HEK293 (cell line): ENCODE results near the gene GMDS.

Experiments
- CTCF ChIA-PET: fragments of 350-600 bp; formaldehyde crosslinking; extraction: SDS; loops from one replicate; lab custom pipeline; 2021; ENCODE audit warnings: antibody characterized with exemption; lab: Yijun Ruan, JAX
- POLR2A ChIA-PET: fragments of 300-600 bp; formaldehyde crosslinking; extraction: SDS; loops from one replicate; lab custom pipeline; 2020; ENCODE audit warnings: antibody characterized with exemption, inconsistent platforms; lab: Yijun Ruan, JAX
- H3K27ac ChIP-seq: fragments of 200-500 bp; sonication (Bioruptor generic); 2 replicates; pipeline ENCODE4 v1.5.1; 2014; ENCODE audit warnings: low read depth, low read length, control low read depth, inconsistent platforms; ENCODE audit errors: extremely low read depth
- H3K36me3 ChIP-seq, 2 experiments: fragments of 200-500 bp in 1 of 2; sonication (Bioruptor generic) in 1 of 2; 1 replicate in 1 of 2; 2 replicates in 1 of 2; pipeline ENCODE4 v1.5.1; 2014 to 2017; ENCODE audit warnings: inconsistent platforms in 2 of 2, low read length in 2 of 2; ENCODE audit not compliant: control insufficient read depth in 2 of 2, insufficient read depth in 1 of 2
- H3K4me1 ChIP-seq: fragments of 200-500 bp; sonication (Bioruptor generic); 2 replicates; pipeline ENCODE4 v1.5.1; 2014; ENCODE audit warnings: mild to moderate bottlenecking, low read length, inconsistent platforms; ENCODE audit not compliant: control insufficient read depth, insufficient read depth
- H3K4me3 ChIP-seq: 2 replicates; pipeline ENCODE4 v1.5.1; 2011; ENCODE audit warnings: low read depth, mild to moderate bottlenecking, control low read depth, low read length, moderate library complexity
- H3K9me3 ChIP-seq: fragments of 200-500 bp; sonication (Bioruptor generic); 2 replicates; pipeline ENCODE4 v1.5.1; 2014; ENCODE audit warnings: low read depth, low read length, inconsistent platforms; ENCODE audit not compliant: control insufficient read depth, insufficient read depth
- PRDM2 ChIP-seq: fragments of 450-650 bp; formaldehyde crosslinking; IDR thresholded peaks from 2 replicates; pipeline ENCODE4 v1.5.1; 2016; ENCODE audit warnings: missing biosample characterization, missing genetic modification characterization, borderline replicate concordance
- ZFP41 ChIP-seq: fragments of 450-650 bp; formaldehyde crosslinking; IDR thresholded peaks from 2 replicates; pipeline ENCODE4 v1.5.1; 2016; ENCODE audit warnings: missing biosample characterization, missing genetic modification characterization, borderline replicate concordance
- ZNF174 ChIP-seq: fragments of 450-650 bp; formaldehyde crosslinking; IDR thresholded peaks from 2 replicates; pipeline ENCODE4 v1.5.0; 2017; ENCODE audit warnings: missing biosample characterization, mild to moderate bottlenecking, missing genetic modification characterization
- ZNF26 ChIP-seq: fragments of 450-650 bp; formaldehyde crosslinking; IDR thresholded peaks from 2 replicates; pipeline ENCODE4 v1.5.1; 2016; ENCODE audit warnings: missing biosample characterization, missing genetic modification characterization
- ZNF324 ChIP-seq: fragments of 450-650 bp; formaldehyde crosslinking; IDR thresholded peaks from 2 replicates; pipeline ENCODE4 v1.5.1; 2016; ENCODE audit warnings: missing biosample characterization, missing genetic modification characterization
- ZNF394 ChIP-seq: fragments of 450-650 bp; formaldehyde crosslinking; IDR thresholded peaks from 2 replicates; pipeline ENCODE4 v1.5.1; 2016; ENCODE audit warnings: missing biosample characterization, missing genetic modification characterization, mild to moderate bottlenecking, moderate library complexity, borderline replicate concordance
- ZNF530 ChIP-seq: fragments of 450-650 bp; formaldehyde crosslinking; IDR thresholded peaks from 2 replicates; pipeline ENCODE4 v1.5.1; 2016; ENCODE audit warnings: low read depth, missing biosample characterization, missing genetic modification characterization
- ZNF544 ChIP-seq: fragments of 450-650 bp; formaldehyde crosslinking; IDR thresholded peaks from 2 replicates; pipeline ENCODE4 v1.5.0; 2017; ENCODE audit warnings: missing biosample characterization, missing genetic modification characterization
- ZNF571 ChIP-seq: fragments of 450-650 bp; formaldehyde crosslinking; IDR thresholded peaks from 2 replicates; pipeline ENCODE4 v1.5.0; 2017; ENCODE audit warnings: missing biosample characterization, missing genetic modification characterization
- ZNF629 ChIP-seq: fragments of 450-650 bp; formaldehyde crosslinking; IDR thresholded peaks from 2 replicates; pipeline ENCODE4 v1.5.1; 2017; ENCODE audit warnings: missing biosample characterization, missing genetic modification characterization
- ZNF664 ChIP-seq: fragments of 450-650 bp; formaldehyde crosslinking; IDR thresholded peaks from 2 replicates; pipeline ENCODE4 v1.5.1; 2016; ENCODE audit warnings: missing biosample characterization, missing genetic modification characterization
- ZNF768 ChIP-seq: fragments of 450-650 bp; formaldehyde crosslinking; IDR thresholded peaks from 2 replicates; pipeline ENCODE4 v1.5.1; 2018; ENCODE audit warnings: missing biosample characterization, mild to moderate bottlenecking, missing genetic modification characterization
- ZNF837 ChIP-seq: fragments of 450-650 bp; formaldehyde crosslinking; IDR thresholded peaks from 2 replicates; pipeline ENCODE4 v1.5.1; 2016; ENCODE audit warnings: missing biosample characterization, missing genetic modification characterization
- TF ChIP-seq, protein P1 (sequence below): fragments of 450-650 bp; formaldehyde crosslinking; IDR thresholded peaks from 2 replicates; pipeline ENCODE4 v1.5.1; 2016; ENCODE audit warnings: missing biosample characterization, missing genetic modification characterization
- TF ChIP-seq, protein P2 (sequence below): fragments of 450-650 bp; formaldehyde crosslinking; IDR thresholded peaks from 2 replicates; pipeline ENCODE4 v1.5.1; 2016; ENCODE audit warnings: missing biosample characterization, missing genetic modification characterization
- TF ChIP-seq, protein P3 (sequence below): fragments of 450-650 bp; formaldehyde crosslinking; IDR thresholded peaks from 2 replicates; pipeline ENCODE4 v1.5.1; 2017; ENCODE audit warnings: missing biosample characterization, missing genetic modification characterization

The GMDS gene

GRCh38 chr6:1758076-1758679 lies 487.2 kb downstream of the GMDS start (continued):
- TF ChIP-seq, protein P1, sequence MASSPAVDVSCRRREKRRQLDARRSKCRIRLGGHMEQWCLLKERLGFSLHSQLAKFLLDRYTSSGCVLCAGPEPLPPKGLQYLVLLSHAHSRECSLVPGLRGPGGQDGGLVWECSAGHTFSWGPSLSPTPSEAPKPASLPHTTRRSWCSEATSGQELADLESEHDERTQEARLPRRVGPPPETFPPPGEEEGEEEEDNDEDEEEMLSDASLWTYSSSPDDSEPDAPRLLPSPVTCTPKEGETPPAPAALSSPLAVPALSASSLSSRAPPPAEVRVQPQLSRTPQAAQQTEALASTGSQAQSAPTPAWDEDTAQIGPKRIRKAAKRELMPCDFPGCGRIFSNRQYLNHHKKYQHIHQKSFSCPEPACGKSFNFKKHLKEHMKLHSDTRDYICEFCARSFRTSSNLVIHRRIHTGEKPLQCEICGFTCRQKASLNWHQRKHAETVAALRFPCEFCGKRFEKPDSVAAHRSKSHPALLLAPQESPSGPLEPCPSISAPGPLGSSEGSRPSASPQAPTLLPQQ (tag by site-specific recombination): peak; percentile 40; the same call in 1 of the 2 replicates
- TF ChIP-seq ZNF629 (tag by site-specific recombination): peak; percentile 64

- no peak for TF ChIP-seq ZNF530 (tag by site-specific recombination)
- no peak for TF ChIP-seq ZNF324 (tag by site-specific recombination)
- TF ChIP-seq ZNF768: no peak
- TF ChIP-seq, protein P2, sequence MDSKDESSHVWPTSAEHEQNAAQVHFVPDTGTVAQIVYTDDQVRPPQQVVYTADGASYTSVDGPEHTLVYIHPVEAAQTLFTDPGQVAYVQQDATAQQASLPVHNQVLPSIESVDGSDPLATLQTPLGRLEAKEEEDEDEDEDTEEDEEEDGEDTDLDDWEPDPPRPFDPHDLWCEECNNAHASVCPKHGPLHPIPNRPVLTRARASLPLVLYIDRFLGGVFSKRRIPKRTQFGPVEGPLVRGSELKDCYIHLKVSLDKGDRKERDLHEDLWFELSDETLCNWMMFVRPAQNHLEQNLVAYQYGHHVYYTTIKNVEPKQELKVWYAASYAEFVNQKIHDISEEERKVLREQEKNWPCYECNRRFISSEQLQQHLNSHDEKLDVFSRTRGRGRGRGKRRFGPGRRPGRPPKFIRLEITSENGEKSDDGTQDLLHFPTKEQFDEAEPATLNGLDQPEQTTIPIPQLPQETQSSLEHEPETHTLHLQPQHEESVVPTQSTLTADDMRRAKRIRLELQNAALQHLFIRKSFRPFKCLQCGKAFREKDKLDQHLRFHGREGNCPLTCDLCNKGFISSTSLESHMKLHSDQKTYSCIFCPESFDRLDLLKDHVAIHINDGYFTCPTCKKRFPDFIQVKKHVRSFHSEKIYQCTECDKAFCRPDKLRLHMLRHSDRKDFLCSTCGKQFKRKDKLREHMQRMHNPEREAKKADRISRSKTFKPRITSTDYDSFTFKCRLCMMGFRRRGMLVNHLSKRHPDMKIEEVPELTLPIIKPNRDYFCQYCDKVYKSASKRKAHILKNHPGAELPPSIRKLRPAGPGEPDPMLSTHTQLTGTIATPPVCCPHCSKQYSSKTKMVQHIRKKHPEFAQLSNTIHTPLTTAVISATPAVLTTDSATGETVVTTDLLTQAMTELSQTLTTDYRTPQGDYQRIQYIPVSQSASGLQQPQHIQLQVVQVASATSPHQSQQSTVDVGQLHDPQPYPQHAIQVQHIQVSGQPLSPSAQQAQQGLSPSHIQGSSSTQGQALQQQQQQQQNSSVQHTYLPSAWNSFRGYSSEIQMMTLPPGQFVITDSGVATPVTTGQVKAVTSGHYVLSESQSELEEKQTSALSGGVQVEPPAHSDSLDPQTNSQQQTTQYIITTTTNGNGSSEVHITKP (tag by site-specific recombination): 0 out of 2 replicates have a peak, but pooled peaks have one; percentile 33
- no peak for TF ChIP-seq ZNF26 (tag by site-specific recombination)
- TF ChIP-seq ZNF629 (tag by site-specific recombination): no peak
- Histone ChIP-seq H3K4me1 (peaks cover 27% of the 10 kb centered on the region), H3K27ac (no peak overlapping the region), H3K36me3 (no peaks in the 10 kb centered on the region), H3K9me3 (no peaks in the 10 kb centered on the region), H3K4me3 (no peak overlapping the region)
- ChIA-PET CTCF (interaction anchor here (1.2 to 2.1 kb wide), 2 partner anchors 9 to 40 kb away, joined by 4 read pairs; no protein-coding TSS in a partner anchor), POLR2A (no interaction called here)
Observed at GRCh38 chr6:1757131-1757530, 488.3 kb downstream of the GMDS start.

DNA sequence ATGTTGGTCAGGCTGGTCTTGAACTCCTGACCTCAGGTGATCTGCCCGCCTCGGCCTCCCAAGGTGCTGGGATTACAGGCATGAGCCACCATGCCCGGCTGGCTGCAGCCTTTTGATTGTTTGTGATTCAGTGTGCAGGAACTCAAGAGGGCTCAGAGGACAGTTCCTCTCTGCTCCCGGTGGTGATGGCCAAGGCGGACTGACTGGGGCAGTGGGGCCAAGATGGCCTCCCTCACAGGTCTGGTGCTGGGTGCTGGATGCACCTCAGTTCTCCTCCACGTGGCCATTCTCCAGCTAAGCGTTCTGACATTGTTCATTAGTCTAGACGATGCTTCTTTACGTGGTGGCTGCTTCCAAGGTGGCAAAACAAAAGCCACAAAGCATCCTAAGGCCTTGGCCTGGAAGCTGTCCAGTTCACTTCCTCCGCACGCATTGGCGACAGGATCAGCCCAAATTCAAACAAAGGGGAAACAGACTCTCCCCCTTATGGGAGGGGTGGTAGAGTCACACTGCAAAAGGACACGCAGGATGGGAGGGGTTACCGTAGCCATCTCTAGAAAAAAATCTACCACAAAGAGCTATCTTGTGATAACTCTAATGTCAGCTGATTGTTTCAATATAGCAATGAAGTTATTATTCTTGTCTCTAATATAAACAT lies 488.8 kb downstream of the GMDS start:
- H3K4me3 ChIP-seq: no peak overlapping the region
- POLR2A ChIA-PET: no interaction called here
- H3K9me3 ChIP-seq: no peaks in the 10 kb centered on the region
- H3K4me1 ChIP-seq: peaks cover 23% of the 10 kb centered on the region
- H3K36me3 ChIP-seq: no peaks in the 10 kb centered on the region
- CTCF ChIA-PET: interaction anchor here (0.7 to 2.1 kb wide), 2 partner anchors 9 to 72 kb away, joined by 4 to 6 read pairs; no protein-coding TSS in a partner anchor
- no peak overlapping the region for H3K27ac ChIP-seq
- TF ChIP-seq ZNF394 (tag by site-specific recombination) (no peak), ZNF571 (tag by site-specific recombination) (no peak), ZFP41 (no peak), ZNF664 (tag by site-specific recombination) (no peak), ZNF837 (tag by site-specific recombination) (no peak), ZNF544 (tag by site-specific recombination) (no peak), ZNF174 (no peak), PRDM2 (tag by site-specific recombination) (no peak)
- TF ChIP-seq, protein P3, sequence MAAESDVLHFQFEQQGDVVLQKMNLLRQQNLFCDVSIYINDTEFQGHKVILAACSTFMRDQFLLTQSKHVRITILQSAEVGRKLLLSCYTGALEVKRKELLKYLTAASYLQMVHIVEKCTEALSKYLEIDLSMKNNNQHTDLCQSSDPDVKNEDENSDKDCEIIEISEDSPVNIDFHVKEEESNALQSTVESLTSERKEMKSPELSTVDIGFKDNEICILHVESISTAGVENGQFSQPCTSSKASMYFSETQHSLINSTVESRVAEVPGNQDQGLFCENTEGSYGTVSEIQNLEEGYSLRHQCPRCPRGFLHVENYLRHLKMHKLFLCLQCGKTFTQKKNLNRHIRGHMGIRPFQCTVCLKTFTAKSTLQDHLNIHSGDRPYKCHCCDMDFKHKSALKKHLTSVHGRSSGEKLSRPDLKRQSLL (tag by site-specific recombination): no peak
